ENCODE measurements around the gene SYP. TPM values are rescaled to one million over a fixed set of nuclear protein-coding genes. Genes with fewer than 3 reads are reported as not detected.

The SYP gene
- total and polyA plus RNA-seq, 9 of the 15 experiments (the other 6 are each of a cell fraction or from before 2014, with no cell fraction given) = 0.48 to 5.1 (median 2.6) TPM

- TF ChIP-seq, protein P1, sequence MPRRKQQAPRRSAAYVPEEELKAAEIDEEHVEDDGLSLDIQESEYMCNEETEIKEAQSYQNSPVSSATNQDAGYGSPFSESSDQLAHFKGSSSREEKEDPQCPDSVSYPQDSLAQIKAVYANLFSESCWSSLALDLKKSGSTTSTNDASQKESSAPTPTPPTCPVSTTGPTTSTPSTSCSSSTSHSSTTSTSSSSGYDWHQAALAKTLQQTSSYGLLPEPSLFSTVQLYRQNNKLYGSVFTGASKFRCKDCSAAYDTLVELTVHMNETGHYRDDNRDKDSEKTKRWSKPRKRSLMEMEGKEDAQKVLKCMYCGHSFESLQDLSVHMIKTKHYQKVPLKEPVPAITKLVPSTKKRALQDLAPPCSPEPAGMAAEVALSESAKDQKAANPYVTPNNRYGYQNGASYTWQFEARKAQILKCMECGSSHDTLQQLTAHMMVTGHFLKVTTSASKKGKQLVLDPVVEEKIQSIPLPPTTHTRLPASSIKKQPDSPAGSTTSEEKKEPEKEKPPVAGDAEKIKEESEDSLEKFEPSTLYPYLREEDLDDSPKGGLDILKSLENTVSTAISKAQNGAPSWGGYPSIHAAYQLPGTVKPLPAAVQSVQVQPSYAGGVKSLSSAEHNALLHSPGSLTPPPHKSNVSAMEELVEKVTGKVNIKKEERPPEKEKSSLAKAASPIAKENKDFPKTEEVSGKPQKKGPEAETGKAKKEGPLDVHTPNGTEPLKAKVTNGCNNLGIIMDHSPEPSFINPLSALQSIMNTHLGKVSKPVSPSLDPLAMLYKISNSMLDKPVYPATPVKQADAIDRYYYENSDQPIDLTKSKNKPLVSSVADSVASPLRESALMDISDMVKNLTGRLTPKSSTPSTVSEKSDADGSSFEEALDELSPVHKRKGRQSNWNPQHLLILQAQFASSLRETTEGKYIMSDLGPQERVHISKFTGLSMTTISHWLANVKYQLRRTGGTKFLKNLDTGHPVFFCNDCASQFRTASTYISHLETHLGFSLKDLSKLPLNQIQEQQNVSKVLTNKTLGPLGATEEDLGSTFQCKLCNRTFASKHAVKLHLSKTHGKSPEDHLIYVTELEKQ (CRISPR knock-in tag; IDR thresholded peaks at IDR 0.05) = no peak
- no peak for TF ChIP-seq BRF1 (IDR thresholded peaks at IDR 0.05; ENCODE audit: borderline replicate concordance, extremely low read depth, insufficient read length)
- TF ChIP-seq RFX5 (IDR thresholded peaks at IDR 0.05; ENCODE audit: low read depth, low read length) = no peak
- no peak for TF ChIP-seq NFIC (IDR thresholded peaks at IDR 0.05)
- TF ChIP-seq CAMTA2 (CRISPR knock-in tag; conservative IDR thresholded peaks at IDR 0.05) = no peak
- TF ChIP-seq BCOR (IDR thresholded peaks at IDR 0.05) = no peak
- TF ChIP-seq ZBTB8A (IDR thresholded peaks at IDR 0.05; ENCODE audit: partially characterized antibody) = no peak
- peak; percentile 60; the same call in 1 of the 2 replicates for TF ChIP-seq MTA3 (IDR thresholded peaks at IDR 0.05; ENCODE audit: borderline replicate concordance)
- TF ChIP-seq EP400 (IDR thresholded peaks at IDR 0.05) = peak; percentile 46; the same call in 1 of the 2 replicates
- no peak for TF ChIP-seq TCF7 (IDR thresholded peaks at IDR 0.05; ENCODE audit: borderline replicate concordance)
- peak; percentile 74; the same call in 1 of the 2 replicates for TF ChIP-seq SMARCE1 (IDR thresholded peaks at IDR 0.05)
- TF ChIP-seq HNRNPK (IDR thresholded peaks at IDR 0.05; ENCODE audit: low read depth, low read length, poor library complexity, severe bottlenecking) = no peak
- no peak for TF ChIP-seq DACH1 (IDR thresholded peaks at IDR 0.05; ENCODE audit: partially characterized antibody)
- no peak for TF ChIP-seq ZNF124 (CRISPR knock-in tag; IDR thresholded peaks at IDR 0.05)
- no peak for TF ChIP-seq BRD9 (IDR thresholded peaks at IDR 0.05; ENCODE audit: low read depth, partially characterized antibody)
- no peak for TF ChIP-seq PREB (CRISPR knock-in tag; IDR thresholded peaks at IDR 0.05)
- no peak for TF ChIP-seq KHSRP (IDR thresholded peaks at IDR 0.05)
- TF ChIP-seq ZBTB26 (CRISPR knock-in tag; IDR thresholded peaks at IDR 0.05) = 0 out of 2 replicates have a peak, but pooled peaks have one; percentile 43
- TF ChIP-seq GTF2F1 (IDR thresholded peaks at IDR 0.05; ENCODE audit: low read depth, low read length) = no peak
- no peak for TF ChIP-seq ZNF436 (CRISPR knock-in tag; IDR thresholded peaks at IDR 0.05)
- no peak for TF ChIP-seq RHOXF2B (CRISPR knock-in tag; conservative IDR thresholded peaks at IDR 0.05)
- peak; percentile 62 for TF ChIP-seq DPF2 (IDR thresholded peaks at IDR 0.05)
- TF ChIP-seq, protein P2, sequence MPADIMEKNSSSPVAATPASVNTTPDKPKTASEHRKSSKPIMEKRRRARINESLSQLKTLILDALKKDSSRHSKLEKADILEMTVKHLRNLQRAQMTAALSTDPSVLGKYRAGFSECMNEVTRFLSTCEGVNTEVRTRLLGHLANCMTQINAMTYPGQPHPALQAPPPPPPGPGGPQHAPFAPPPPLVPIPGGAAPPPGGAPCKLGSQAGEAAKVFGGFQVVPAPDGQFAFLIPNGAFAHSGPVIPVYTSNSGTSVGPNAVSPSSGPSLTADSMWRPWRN (IDR thresholded peaks at IDR 0.05; ENCODE audit: low read depth) = no peak
- TF ChIP-seq ZNF384 (IDR thresholded peaks at IDR 0.05; ENCODE audit: low read depth, low read length) = no peak
These were observed 32.9 kb downstream of the SYP start (continued) for GRCh38 chrX:49166914-49167739.
